ENCODE results near the gene POLR1H. TPM values are rescaled to one million over a fixed set of nuclear protein-coding genes. Genes with fewer than 3 reads are reported as not detected.

Gene POLR1H, protein sequence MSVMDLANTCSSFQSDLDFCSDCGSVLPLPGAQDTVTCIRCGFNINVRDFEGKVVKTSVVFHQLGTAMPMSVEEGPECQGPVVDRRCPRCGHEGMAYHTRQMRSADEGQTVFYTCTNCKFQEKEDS
- 26.9 and 35.3 TPM in 2 replicates for total RNA-seq

DNA sequence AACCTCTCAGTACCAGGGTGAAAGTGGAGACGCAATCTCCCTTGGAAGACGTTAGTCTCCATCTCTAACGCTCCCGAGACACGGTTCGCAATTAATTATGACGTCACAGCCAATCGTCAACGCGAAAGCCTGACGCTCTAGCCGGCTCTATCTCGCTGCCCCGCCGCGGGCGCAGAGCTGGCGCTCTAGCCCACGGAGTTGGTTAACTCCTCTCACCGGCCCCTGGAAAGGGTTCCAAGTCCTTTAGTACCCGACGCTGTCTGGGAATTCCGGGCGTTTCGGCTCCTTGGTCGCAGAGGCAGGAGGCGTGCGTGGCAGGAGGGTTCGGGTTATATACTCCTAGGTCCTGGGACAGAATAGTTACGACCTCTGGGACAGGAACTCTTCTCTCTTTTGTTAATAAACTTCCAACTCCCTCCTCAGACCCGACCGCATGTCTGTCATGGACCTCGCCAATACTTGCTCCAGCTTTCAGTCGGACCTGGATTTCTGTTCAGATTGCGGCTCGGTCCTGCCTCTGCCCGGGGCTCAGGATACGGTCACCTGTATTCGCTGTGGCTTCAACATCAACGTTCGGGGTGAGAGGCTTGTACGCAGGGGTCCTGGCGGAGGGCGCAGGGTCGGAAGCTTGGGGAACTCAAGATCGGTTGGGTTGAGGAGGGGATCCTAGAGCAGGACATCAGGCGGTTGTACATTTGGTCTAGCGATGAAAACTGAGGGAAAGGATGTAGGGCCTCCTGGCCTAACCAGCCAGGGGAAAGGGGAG is at the start of gene POLR1H:
Gene POLR1H, plus strand, starts transcription at position 174 of the 766 bp plus-strand sequence. Its CDS starts 260 bp downstream, at position 434.

DNA sequence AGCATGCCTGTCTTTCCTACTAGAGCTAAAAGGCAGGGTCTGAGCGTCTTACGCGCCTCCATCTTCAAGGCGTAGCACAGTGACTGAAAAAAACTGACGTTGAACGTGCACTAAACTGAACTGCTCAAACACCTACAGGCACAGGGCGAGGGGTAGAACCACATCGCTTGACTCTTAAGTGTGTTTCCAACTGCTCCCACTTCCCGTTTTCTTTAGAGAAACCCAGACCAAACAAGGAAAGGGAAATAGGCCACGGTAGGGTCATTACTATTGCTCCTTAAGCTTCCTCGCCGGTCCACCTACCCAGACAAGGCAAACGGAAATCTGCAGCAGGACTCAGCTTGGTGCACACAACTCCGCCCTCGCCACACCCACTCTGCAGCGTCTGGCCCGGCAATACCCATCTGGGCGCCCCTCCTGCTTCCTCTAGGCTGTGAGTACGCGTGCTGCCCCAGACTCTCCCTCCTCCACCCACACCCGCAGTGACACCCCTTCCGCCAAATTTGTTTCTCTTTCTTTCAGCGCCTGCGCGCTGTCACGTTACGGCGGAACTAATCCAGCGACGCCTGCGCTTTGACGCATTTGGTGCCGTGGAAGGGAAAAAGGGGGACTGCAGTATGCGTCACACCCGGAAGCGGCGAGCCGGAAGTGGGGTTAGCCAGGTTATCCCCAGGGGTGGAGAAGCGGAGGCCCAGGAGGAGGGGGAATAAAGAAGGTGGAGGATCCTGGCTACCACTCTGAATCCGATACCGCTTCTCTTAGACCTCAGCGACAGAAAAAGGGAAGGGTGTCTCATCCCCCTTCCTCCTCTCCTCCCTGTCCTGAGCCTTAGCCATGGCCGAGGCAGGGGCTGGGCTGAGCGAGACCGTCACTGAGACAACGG is 5.8 kb downstream of the POLR1H start, which contains the start of gene PPP1R11:
Gene PPP1R11, plus strand, starts transcription at position 622 of the 883 bp plus-strand sequence. Its CDS starts 213 bp downstream, at position 835.

GRCh38 chr6:30075094-30075789 is 14.2 kb downstream of the POLR1H start, which contains the start of gene RNF39:
RNF39 (minus strand) TSS chr6:30075769; CDS start chr6:30075585, 184 bp downstream.

GRCh38 chr6:30113003-30113759 is 52.1 kb downstream of the POLR1H start, which contains the start of gene TRIM31:
TRIM31 (minus strand) TSS chr6:30113090; CDS start chr6:30112805, 285 bp downstream.

Other genes starting within 250 kb of the POLR1H start
- not detected in 2 replicates for gene HLA-G, start 233.4 kb upstream of the POLR1H start, total RNA-seq
- 804 and 1,185 TPM in 2 replicates for gene HLA-A, start 118.7 kb upstream of the POLR1H start, total RNA-seq
- 8.9 and 15.9 TPM in 2 replicates for gene PPP1R11, start 5.9 kb downstream of the POLR1H start, total RNA-seq
- not detected in 2 replicates for gene RNF39, start 14.5 kb downstream of the POLR1H start, total RNA-seq
- not detected in 2 replicates for gene TRIM31, start 51.8 kb downstream of the POLR1H start, total RNA-seq
- gene TRIM40, start 74.9 kb downstream of the POLR1H start, total RNA-seq: not detected in 2 replicates
- gene TRIM10, start 99.9 kb downstream of the POLR1H start, total RNA-seq: not detected in 2 replicates
- not detected in 2 replicates for gene TRIM15, start 102.3 kb downstream of the POLR1H start, total RNA-seq
- 19.8 and 32.6 TPM in 2 replicates for gene TRIM26, start 152.1 kb downstream of the POLR1H start, total RNA-seq